Pons (tissue), 1 donor: ENCODE results near the gene MFSD6L.
A peak's percentile ranks its signal among the peaks of the same experiment; 100 is the strongest.

Experiments
- DNase-seq: peaks from one replicate; pipeline ENCODE4 v3.0.0-alpha.2; 2016; ENCODE audit warnings: low spot score

Gene MFSD6L, protein sequence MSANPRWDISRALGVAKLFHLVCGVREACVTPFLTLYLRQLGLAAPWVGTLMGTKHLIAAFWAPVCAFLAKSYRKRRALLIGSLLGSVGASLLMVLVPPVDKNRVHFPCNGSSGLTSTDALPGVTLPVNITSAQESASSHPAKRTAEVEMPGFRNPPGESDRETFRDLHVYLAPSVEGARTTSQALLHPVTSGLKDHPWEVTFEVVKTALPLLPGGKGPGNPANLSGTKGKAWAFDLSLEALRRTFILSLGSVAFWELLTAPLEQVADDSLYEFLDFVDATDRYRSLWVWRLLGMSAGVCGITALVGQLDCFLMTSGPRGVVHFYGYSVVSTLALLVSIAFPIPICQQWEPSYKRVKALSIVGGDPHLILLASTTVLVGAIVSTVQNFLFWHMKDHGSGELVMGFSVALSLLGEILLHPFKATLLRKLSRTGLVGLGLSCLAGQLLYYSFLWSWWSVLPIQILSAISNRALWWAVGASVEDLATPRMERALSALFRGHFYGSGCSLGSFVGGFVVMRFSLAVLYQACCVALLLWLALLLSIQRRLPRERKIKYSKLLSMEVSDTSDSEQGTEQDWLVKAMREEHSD

DNA sequence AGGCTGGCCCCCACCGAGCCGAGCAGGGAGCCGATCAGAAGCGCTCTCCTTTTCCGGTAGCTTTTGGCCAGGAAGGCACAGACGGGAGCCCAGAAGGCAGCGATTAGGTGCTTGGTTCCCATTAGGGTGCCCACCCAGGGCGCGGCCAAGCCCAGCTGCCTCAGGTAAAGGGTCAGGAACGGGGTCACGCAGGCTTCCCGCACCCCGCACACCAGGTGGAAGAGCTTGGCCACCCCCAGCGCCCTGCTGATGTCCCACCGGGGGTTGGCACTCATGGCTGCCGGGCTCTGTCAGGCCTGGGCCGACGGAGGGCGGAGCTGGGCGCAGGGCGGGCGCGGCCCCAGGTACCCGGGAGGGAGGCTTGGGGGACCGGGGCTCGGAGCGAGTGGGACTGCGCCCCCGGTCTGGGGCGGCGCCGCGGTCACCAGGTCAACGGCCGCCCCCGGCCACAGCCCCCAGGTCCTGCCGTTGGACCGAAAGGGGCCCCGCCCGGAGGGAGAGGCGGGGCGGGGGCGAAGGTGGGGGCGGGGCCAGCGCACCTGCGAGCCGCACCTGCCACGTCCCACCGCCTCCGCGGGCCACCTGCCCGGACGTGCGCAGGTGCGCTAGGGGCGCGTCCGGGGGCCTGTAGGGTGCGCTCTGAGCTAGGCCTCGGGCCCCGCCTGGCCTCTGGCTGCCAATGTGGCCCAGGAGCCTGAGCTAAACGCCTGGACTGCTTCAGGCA, at the start of gene MFSD6L:
TSS of gene MFSD6L (minus strand) at position 520 of the 724 bp plus-strand sequence. CDS start at position 275, 245 bp downstream.
- DNase-seq, result no peak

DNA sequence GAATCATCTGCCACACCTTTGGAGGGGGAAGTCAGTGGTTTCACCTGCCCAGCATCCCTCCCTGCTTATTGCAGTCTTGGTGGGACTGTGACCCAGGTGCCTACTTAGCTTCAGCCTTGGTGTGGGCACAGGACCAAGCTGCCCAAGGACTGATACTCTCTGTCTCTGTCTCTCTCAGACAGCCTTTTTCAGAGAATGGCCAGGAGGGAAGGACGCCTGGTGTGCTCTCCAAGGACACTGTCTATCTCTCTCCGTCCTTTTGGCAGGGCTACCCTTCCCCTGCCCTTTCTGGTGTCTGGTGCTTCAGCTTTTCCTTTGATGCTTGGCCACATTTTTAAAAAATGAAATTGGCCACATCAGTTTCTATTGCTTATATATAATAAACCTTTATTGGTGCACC, 48.7 kb upstream of the MFSD6L start:
- DNase-seq, result no peak

DNA sequence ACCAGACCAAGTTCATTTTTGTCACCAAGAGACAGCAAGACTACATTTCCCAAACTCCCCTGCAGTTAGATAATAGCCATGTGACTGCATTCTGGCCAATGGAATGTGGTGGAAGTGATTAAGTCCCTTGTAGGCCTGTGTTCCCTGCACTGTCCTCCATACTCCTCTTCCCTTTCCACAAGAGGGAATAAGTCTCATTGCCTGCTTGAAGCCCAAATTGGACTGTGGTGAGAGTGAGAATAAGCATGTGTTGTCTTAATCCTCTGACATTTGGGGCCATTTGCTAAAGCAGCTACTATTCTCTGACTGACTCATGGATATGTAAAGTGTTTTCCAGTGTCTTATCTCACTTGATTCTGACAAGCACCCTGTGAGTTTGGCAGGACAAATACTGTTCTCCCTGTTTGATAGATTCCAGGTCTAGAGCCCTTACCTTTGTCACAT, 47.6 kb upstream of the MFSD6L start:
- peak; percentile 46 for DNase-seq

DNA sequence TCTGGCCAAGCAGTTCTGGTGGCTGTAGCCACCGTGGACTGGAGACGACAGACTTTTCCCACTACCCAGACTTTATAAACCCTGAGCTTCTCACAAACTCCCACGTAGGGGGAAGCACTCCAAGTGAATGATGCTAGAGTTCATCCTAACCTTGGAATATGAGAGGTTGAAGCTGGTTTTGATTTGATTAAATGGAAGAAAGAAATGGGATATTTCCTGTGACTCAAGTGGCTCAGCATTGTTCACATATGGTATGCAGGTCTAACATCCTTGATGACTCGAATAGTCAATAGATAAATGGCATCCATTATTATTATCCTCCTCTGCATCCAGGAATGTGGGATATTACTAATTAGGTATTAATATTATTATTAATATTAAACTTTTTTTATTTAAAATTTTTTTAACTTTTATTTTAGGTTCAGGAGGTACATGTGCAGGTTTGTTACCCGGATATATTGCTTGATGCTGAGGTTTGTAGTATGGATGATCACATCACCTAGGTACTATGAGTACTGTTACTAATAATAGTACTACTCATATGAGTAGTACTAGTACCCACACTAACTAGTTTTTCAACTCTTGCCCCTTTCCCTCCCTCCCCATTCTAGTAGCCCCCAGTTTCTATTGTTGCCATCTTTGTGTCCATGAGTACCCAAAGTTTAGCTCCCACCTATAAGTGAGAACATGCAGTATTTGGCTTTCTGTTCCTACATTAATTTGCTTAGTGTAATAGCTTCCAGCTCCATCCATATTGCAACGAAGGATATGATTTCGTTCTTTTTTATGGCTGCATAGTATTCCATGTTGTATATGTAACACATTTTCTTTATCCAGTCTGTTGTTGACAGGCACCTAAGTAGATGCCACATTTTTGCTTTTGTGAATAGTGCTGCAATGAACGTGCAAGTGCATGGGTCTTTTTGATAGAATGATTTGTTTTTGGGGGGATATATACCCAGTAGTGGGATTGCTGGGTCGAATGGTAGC, 45.4 kb upstream of the MFSD6L start:
- no peak for DNase-seq

DNA sequence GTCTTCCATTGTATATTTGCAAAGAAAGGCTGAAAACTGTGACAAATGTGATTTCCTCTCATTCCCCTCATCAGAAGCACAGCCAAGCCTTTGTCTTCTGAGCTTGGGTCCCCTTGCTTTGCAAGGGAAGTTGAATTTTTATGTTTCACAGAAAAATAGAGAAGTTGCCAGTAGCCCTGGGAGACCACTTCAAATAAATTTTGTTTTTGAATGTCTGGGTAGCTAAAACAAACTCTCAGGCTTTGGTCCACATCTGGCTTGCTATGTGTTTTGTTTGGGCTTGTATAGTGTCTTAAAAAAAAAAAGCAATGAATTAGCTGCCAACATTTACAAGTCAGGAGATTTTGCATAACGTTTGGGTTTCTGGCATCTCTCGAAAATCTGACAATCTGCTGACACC, 44.2 kb upstream of the MFSD6L start:
- no peak for DNase-seq

DNA sequence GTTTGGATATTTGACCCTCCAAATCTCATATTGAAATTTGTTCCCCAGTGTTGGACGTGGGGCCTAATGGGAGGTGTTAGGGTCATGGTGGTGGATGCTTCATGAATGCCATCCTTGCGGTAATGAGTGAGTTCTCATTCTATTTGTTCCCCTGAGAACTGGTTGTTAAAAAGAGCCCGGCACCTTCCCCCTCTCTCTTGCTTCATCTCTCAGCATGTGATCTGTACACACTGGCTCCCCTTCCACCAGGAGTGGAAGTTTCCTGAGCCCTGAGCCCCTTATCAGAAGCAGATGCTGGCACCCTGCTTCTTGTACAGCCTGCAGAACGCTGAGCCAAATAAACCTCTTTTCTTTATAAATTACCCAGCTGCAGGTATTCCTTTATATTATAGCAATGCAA, 42.7 kb upstream of the MFSD6L start:
- DNase-seq, result no peak

DNA sequence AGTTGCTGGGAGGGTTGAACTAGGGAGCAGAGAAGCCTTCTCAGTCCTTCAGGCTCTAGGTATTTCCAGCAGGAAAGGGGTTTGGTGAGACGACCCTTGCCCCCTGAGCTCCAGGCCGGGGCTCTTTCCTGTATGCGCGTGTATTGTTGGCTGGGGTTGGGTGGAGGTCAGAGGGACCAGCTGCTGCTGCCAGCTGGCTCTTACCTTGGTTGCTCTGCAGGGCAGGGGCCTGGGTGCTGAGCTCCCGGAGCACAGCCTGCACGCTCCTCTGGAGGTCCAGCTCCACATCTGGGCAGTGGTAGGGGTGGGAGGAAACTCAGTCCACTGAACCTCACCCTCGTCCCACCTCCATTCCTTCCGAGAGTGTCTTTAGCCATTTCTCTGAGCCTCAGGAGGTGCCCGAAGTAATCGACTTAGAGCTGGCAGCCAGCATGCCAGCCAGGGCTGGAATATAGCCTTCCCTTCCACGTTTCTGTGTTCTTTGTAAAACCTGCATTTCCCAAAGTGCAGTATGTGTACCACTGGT, 40.3 kb upstream of the MFSD6L start:
- no peak for DNase-seq

DNA sequence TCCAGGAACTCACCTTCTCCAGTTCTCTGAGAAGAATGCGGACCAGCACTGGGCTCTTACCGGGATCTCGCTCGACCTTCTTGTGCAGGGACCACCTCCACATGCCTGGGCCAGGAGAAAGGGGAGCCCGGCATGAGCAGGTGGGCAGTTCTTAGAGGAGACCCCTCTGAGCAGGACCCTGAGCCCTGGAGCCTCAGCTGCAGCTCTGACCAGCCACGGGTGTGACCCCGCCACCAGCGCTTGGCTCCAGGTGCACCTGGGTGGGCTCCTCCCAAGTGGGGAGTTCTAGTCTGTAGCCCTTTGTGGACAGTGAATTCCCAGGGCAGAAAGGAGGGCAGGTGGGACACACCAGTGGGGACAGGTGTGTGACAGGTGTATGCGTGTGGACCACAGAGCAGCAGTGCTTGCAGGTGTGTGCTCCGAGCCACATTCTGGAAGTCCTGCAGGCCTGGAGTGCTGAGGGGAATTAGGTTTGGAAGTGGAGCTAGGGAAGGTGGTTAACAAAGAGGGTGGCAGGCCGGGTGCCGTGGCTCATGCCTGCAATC, 39.5 kb upstream of the MFSD6L start:
- no peak for DNase-seq

DNA sequence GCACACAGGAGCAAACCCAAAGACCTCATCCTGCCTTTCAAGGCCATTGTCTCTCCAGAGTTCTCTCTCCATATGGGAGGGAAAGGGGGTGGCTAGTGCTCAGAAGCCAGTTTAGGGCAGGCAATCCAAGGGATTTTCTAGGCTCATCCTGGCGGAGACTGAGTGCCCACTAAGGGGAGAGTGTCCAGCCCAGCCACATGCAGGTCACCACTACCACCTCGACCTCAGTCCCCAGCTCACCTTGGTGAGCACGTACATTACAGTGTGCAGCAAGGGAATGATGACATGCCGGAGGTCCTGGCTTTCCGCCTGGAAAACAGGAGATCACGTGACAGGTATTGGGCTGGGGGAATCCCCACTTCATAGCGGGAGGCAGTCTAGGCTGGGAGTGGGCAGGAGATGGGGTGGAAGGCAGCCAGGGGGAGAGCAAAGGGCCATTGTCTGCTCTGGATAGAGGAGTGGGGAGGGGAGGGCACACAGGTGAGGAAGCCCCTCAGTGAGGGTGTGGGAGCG, 38.5 kb upstream of the MFSD6L start:
- DNase-seq, result no peak

DNA sequence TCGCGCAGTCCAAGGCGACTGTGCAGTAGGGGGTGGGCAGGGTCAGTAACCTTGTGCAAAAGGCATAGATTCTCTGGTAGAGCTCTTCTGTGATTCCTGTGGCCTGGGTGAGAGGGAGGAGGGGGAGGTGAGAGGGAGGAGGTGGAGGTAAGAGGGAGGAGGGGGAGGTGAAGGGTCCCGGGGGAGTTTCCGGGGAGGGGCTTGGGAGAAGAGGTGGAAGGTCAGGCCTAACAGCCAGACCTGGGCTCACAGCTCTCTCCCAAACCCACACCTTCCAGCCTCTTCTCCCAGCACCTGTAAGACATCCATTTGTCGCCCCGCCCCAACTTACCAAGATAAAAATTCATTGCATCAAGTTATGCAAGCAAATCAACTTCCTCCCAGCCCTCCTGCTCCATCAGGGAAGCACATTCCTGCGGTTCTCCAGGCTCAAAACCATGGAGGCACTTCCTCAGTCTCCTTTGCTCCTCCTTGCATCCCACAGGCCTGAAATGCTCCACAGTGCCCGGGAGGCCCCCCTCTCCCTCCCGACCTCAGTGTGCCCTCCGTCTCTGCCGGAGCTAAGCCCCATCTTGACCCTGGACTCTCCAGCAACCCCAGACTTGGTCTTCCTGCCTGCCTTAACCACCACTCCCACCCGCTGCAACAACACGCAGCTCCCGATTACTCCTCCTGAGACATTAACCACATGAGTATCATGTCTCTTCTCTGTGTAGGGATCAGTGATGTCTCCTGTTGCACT, 37.8 kb upstream of the MFSD6L start:
- DNase-seq, result no peak

DNA sequence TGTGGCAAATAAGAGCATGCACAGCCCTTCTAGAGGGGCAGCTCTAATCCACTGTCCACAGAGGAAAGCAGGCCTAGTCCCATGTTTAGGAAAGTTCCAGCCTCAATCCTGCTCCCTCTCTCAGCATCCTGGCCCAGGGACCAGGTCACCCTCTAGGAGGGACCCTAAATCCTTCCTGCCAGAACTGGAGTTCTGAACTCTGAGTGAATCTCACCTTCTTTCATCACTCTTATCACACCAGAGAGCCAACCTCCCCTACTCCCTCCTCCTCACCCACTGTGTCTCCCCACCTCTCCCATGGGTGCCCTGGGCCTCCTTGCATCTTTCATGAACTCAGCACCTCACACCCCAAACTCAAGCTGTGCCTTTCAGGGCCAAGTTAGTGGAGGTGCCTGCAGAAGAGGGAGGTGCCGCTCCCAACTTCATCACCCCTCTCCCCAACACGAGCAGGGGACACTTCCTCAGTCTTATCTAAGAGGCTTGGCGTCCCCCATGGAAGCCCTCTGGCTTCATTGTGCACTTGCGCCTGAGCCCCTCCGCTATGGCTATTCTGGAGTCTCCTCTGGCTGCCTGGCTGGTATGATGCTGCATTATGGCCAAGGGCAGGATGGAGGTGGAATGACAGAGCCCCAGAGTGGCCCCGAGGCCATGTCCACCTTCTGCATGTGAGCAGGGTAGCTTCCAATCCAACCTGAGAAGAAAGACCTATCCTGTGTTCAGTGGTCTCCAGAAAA, 36.6 kb upstream of the MFSD6L start:
- no peak for DNase-seq

DNA sequence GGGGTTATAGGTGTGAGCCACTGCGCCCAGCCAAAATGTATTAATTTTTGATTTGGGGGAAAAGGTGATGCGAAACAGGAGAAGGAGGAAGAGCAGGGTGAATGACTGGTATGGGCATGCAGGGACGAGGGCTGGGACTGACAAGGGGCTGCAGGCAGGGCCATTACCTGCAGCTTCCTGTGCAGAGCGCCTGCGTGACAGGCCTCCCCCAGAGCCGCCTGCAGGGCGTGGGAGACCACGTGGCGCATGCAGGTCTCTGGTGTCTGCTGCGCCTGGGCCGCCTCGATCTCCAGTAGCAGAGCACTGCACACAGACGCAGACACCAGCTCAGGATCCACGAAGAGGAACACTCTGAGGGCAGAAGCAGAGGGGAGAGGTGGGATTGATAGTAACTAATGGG, 35.9 kb upstream of the MFSD6L start:
- DNase-seq, result no peak

DNA sequence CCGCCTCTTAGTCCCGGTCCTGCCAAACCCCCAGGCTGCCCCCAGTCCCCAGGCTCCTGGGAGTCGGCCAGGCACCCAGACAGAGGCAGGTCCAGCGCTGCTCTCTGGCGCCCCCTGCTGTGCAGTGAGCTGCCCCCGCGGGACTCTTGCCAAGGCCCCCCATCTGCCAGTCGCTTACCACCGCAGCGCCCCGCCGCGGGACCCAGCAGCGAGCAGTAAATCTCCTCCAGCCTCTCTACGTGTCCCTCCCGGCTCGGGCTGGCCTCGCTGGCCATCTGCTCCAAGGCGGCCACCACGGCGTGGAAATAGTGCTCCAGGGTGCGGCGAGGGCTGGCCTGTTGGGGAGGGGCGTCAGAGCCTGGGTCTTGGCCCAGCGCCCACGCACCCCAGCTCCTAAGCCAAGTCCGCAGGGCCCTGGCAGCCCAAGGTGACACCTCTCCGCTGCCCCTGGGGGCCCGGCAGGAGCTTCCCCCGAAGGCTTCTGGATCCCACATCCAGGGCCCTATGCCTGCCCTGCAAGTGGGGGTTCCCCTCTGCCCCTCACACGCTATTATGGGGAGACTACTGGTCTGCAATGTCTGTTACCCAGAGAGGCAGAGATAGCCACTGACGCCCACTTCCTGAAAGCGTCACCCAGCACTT, 33.7 kb upstream of the MFSD6L start:
- no peak for DNase-seq

DNA sequence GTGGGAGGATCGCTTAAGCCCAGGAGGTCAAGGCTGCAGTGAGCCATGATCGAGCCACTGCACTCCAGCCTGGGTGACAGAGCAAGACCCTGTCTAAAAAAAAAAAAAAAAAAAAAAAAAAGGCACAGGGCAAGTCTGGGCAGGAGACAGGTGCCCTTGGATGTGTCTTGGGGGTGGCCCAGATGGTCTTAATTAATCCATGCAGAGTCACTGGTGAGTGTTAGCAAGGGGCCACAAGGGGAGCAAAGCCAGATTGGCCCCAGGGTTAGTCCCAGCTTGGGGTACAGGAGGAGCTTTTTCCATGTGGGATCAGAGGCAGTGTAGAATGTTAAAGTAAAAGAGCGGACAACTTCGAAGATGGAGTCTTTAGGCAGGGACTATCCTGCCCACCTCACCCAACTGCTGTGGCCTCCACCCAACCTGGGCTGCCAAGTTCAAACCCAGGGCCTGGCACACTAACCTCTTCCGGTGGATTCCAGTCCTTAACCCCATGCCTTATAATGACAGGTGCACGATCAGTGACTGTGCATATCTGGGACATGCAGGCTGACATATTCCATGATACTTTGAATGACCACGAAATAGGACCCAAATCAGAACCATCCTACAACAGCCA, 32.2 kb upstream of the MFSD6L start:
- no peak for DNase-seq

DNA sequence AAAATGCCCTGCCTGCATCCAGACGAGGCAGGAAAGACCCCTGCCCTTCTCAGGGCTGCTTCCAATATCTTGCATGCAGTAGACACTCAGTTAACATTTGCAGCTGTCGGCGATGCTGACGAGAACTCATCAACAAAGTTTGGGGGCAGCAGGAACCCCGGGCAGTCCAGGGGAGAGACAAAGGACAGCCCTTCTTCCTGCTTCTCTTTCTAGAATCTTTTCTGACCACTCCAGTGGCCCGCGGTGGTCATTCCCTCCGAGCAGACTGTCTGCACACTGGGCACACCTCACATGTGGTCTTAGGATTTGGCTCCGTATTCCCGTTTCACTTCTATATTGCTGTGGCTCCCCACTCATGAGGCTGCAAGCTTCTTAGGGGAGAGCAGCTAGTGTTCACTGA, 31.0 kb upstream of the MFSD6L start:
- DNase-seq, result no peak

DNA sequence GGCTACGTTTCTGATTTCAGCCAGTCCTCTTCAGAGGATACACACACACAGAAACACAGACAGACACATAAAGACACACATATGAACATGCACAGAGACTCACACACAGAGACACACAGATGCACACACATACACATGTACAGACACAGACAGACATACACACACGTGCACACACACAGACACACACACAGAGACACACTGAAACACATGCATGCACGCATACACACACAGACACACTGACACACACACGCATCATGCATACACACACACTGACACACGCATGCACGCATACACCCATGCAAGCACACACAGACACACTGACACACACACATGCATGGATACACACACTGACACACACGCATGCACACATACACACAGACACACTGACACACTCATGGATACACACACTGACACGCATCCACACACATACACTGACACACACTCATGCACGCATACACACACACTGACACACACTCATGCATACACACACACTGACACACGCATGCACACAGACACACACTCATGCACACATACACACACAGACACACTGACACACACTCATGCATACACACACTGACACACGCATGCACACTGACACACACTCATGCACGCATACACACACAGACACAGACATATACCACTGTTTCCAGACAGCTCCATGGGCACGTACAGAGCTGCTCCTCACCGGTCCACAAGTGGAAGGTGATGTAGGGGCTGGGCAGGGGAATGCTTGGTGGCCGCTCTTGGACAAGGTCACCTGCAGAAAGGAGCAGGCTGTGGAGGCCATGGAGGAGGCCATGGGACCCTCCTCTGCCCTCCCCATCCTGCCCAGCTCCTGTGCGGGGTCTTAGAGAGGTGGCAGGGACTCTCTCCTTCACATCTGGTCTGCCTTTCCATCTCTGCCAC, 30.1 kb upstream of the MFSD6L start:
- no peak for DNase-seq

DNA sequence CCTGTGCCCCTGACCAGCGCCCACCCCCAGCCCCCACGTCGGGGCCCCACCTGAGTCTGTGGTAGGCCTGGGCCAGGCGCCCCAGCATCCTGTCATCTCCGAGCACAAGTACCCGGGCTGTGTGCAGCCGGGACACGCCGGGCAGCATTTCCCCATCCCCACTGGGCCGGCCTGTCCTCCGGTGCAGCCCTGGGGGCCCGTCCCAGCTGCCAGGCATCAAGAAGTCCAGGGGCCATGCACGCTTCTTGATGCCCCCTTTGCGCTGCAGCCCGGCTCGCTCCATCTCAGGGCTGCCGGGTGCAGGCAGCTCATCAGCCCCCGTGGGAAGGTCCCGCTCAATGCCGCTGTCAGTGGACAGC, 29.3 kb upstream of the MFSD6L start:
- no peak for DNase-seq
